GM19193 (cell line): ENCODE results near the gene DCTN5.

Source experiments
- POLR2A ChIP-seq: IDR thresholded peaks from 4 replicates; pipeline ENCODE4 v1.6.1; 2011; ENCODE audit not compliant: insufficient read depth, insufficient read length; ENCODE audit errors: extremely low read depth

The DCTN5 gene

DNA sequence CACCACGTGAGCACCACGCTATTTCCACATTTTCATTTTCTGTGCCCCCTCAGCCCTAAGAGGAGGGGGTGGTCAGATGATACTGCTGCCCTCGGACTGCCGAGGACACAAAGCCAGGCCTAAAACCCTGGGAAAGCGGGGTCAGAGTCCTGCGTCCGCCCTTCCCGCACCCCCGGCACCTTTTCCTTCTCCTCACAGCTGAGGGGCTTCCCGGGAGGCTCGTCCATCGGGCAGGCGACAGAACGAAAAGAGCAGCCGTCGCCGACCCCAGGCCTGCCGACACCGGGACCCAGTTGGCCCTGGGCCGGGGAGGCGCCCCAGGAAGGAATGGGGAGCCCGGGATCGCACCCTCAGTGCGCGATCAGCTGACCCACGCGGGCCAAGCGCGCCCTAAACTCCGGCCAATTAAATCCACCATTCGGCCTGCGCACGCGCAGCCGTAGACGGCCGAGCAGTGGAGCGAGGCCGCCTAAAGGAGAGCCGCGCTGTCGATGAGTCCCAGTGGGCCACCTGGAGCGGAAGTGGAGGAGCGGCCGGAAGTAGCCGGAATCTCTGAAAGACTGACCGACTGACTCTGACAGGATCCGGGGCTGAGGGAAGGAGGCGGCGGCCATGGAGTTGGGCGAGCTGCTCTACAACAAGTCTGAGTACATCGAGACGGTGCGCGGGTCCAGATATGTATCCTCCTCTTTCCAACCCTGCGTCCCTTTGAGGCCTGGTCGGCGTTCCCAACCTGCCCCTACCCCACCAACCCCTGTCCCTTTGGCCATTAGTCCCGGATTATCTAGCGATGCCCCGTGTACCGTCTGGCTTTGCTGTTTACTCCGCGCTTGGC, at the start of gene DCTN5, which contains the start of gene PALB2:
Gene DCTN5, plus strand, starts transcription at position 536 of the 835 bp plus-strand sequence. Its CDS starts 77 bp downstream, at position 613.
Gene PALB2, minus strand, starts transcription at position 380 of the 835 bp plus-strand sequence. Its CDS starts 153 bp downstream, at position 227.
- peak; percentile 84 for TF ChIP-seq POLR2A

DNA sequence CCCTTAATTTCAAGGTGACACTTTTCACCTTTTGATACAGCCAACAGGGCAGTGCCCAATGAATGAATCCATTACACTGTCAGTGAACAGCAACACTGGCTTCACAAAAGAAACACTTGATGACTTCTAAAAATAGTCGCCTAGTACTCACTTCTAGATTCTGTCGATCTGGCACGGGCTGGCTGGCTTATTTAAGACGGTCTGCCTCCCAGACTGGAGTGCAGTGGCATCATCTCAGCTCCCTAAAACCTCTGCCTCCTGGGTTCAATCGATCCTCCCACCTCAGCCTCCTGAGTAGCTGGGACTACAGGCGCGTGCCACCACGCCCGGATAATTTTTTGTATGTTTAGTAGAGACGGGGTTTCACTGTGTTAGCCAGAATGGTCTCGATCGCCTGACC, 47.1 kb upstream of the DCTN5 start:
- no peak for TF ChIP-seq POLR2A

DNA sequence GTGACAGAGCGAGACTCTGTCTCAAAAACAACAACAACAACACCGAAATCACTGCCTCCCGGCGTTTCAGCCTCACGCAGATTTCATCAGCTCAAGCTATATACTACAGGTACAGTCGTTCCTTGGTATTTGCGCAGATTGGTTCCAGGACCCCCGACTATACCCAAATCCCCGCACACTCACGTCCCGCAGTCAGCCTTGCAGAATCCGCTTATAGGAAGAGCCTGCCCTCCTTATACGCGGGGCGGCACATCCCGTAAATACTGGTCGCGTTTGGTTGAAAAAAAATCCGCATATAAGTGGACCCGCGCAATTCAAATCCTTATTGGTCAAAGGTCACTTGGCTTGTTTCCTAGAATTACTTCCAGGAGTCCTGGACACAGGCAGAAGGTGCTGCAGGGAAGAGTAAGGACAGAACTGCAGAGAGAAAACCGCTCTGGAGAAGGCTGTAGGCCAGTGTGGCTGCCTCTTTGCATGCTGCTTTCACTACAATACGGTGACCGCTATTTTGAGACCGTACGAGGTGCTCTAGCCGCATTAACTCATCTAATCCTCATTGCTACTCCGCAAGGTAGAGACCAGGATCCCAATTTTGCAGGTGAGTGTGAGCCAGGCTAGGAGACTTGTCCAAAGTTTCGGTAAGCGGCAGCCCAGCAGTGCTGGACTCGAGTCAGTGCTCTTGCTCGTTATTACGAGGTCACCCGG, 45.9 kb upstream of the DCTN5 start:
- TF ChIP-seq POLR2A, result no peak

DNA sequence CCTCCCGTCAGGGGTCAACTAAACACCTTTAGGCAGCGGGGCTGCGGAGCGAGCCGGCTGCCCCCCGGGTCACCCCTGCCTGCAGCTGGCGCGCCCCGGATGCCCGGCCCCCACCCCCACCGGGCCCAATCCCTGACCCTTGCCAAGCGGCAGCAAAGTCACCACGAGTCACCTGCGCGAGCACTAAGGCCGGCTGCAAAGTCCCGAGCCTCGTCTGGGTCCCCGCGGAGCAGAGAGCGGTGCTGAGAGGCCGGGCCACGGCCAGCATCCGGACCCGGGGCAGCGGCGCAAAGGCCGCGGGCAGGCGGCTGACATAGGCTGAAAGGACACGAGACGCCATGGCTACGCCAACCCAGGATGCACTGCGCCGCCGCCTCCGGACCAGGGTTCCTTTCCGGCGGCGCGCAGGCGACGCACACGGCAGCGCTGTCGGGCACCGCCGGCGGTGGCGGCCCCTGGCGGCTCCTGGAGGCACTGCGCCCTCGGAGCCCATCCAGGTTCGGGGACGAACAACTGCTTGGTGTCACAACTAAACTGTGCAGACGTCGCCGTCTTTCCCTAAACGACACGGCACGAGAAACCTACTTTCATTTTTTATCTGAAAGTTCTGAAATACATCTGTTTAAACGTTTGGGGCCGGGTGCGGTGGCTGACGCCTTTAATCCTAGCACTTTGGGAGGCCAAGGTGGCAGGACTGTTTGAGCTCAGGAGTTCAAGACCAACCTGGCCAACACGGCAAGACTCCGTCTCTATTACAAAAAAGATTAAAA, 45.1 kb upstream of the DCTN5 start, which contains the start of gene NDUFAB1:
Gene NDUFAB1, minus strand, starts transcription at position 366 of the 770 bp plus-strand sequence. Its CDS starts 26 bp downstream, at position 340.
- peak; percentile 83 for TF ChIP-seq POLR2A

DNA sequence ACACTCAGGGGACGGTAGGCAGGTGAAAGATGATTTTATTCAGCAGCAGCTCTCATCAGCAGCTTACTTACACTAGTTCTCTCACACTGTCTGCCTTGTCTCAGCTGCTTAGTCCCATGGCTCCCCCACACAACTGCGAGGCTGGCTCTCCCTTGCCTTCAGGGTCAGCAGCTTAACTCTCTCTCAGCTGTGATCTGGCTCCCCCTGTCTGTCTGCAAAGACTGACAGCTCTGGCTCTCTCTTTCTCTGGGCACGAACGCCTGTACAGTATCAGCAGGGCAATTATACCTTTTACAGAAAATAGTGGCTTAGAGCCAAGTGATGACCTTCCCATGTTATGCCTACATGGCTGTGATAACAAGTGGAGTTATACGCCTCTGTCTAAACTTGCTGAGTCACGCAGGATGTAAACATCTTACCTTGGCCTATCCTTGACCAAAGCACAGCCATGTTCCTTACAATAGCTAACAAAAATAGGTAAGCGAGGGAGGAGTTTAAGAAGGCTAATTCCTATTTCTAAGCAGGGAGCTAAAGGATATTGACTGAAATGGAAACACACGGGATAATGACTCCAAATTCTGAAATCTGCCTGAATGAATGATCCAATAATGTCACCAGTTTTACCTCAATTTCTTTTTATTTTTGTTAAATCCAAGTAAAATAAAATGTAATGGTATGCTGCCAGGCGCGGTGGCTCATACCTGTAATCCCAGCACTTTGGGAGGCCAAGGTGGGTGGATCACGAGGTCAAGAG, 44.1 kb upstream of the DCTN5 start:
- TF ChIP-seq POLR2A, result no peak

DNA sequence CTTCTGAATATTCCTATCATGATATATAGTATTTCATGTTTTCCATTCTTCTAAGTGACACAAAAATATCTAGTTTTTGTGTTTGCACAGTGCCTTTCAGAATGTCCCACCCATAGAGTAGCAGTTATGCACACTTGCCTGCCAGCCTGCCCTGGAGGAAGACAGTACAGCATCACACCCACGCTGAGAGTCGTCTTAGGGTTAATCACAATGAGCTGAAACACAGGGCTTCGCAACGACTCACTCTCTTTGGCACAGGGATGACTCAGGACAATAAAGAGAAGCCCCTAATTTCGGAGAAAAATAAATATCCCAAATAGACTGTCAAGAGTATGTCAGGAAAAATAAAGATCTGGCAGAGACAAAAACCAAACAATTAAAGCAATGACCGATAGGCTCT, 33.5 kb upstream of the DCTN5 start:
- no peak for TF ChIP-seq POLR2A

DNA sequence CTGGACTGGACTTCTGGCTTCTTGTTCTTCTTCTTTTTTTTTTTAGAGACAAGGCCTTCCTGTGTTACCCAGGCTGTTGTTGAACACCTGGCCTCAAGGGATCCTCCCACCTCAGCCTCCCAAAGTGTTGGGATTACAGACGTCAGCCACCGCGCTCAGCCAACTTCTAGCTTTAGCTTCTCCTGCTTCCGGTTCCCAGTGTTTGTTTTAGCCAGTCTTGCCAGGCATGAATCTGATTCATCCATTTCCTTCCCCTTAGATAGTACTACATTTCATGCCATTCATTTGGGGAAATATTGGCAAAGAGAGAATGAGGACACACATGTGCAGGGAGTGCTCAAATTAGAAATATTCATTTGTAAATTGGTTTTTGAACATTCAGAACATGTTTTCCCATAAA, 33.1 kb upstream of the DCTN5 start:
- TF ChIP-seq POLR2A, result no peak

DNA sequence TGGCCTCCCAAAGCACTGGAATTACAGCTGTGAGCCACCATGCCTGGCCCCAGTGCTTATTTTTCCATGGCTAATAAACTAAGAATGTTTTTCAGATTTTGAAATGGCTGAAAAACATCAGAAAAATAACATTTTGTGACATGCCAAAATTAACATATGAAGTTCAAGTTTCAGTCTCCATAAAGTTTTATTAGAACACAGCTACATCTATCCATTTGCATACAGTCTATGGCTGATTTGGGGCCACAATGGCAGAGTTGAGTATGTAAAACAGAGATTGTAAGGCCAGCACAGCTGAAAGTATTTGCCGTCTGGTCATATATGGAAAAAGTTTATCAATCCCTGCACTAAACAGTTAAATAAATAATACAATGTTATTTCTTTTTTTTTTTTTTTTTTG, 31.3 kb upstream of the DCTN5 start:
- no peak for TF ChIP-seq POLR2A

DNA sequence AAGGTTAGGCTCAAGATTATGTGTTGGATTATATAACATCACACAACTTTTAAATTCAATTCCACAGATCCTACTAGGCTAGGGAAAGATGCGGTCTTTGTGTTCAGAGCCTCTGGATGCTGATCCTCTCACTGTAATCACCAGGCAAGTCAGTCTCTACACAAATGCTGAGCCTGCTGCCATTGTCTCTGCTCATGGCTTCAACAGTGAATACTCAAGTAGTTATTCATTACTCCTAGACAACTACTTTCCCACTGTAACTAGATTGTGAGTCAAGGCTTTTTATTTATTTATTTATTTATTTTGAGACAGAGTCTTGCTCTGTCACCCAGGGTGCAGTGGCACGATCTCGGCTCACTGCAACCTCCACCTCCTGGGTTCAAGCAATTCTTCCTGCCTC, 29.3 kb upstream of the DCTN5 start:
- no peak for TF ChIP-seq POLR2A

DNA sequence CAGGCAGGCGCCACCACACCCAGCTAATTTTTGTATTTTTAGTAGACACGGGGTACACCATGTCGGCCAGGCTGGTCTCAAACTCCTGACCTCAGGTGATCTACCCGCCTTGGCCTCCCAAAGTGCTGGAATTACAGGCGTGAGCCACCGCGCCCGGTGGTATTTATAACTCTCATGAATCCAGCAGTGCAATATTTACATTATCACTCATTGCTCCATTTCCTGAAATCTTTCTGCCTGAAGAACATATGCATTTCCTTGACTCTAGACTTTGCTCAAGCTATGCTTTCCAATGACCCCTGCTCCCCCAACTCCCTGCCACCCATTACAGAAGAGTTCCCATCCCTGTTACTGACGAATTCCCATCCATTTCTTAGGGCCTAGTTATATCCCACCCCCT, 25.5 kb upstream of the DCTN5 start:
- TF ChIP-seq POLR2A, result no peak

DNA sequence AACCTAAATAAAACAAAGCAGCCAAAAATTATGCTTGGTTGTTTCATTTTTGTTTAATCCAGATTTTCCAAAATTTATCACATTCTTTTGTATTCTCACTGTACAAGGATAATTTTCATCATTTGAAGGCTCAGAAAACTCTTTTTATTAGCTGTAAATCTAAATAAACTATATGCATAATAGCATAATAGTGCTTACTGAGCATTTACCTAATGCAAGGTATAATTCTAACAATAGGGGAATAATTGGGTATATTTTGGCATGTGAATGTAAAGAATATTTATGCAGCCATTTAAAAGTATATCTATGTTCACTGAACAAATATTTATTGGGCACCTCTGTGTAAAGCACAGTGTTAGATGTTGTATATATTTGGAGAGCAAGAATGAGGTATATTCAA, 17.2 kb upstream of the DCTN5 start:
- TF ChIP-seq POLR2A, result no peak

DNA sequence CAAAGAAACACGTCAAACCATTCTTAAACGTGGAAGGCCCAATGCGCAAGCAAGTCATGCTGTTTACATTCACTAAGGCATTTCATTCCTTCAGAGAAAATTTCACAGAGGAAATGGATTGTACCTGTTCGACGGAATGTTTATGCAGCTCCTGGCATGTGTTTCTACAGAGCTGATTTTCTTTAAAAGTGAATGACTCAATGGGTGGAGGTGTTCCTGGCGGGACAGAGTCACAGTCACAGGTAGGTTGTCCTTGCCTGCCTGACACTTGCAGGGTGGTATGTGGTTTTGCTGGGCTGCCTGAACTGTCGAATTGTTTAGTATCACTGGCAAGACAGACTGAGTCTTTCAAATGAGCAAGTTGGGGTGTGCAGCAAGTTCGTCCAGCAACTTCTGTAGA, 11.8 kb upstream of the DCTN5 start:
- no peak for TF ChIP-seq POLR2A

DNA sequence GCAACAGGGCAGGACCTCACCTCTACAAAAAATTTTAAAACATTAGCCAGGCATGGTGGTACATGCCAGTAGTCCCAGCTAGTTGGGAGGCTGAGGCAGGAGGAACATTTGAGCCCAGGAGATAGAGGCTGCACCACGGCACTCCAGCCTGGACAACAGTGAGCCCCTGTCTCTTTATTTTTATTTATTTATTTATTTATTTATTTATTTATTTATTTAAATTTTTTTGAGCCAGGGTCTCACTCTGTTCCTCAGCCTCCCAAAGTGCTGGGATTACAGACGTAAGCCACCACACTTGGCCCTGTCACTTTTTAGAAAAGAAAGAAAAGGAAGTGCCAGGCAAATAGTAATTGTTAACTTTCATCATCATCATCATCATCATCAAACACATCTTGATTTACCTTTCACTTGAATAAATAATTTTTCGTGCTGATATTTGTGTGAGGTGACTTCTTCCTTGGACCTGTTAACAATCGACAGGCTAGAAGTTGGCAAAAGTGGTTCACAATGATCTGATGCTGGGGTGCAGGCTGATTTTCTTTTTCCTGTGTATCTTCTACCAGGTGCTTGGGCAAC, 6.7 kb upstream of the DCTN5 start:
- no peak for TF ChIP-seq POLR2A

DNA sequence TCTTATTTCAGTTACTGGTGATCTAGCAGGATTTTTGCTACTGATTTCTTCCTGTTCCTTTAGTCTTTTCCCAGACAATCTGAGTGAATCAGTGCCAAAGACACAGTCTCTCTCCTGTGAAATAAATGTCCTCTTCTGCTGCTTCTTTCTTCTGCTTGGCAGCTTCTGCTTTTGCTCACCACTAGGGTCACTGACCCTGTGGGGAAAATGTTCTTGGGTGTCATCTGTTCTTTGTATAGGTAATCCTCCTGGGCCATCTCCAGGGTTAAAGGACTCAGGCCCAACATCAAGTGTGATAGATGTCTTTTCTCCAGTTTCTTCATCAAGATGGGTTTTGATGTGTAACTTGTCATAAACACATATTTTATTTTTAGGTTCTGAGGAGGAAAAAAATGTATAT, 5.3 kb upstream of the DCTN5 start:
- no peak for TF ChIP-seq POLR2A
